BLaER1 treated with 17β-estradiol and CSF1 and Interleukin-3, amounts not matched to agents 10 nM and 100 nM (cell line): ENCODE data around the gene IHH.

Experiments
- H3K27ac ChIP-seq, 11 experiments: shearing (Covaris generic); formaldehyde crosslinking; 2 replicates each; pipeline ENCODE4 v1.8.1; 2022
- H3K27me3 ChIP-seq, 11 experiments: shearing (Covaris generic); formaldehyde crosslinking; 2 replicates each; pipeline ENCODE4 v1.8.1; 2022
- H3K36me3 ChIP-seq, 11 experiments: shearing (Covaris generic); formaldehyde crosslinking; 2 replicates each; pipeline ENCODE4 v1.8.1; 2022
- H3K4me1 ChIP-seq, 10 experiments: shearing (Covaris generic); formaldehyde crosslinking; 2 replicates each; pipeline ENCODE4 v1.8.1; 2022
- H3K4me2 ChIP-seq, 11 experiments: shearing (Covaris generic); formaldehyde crosslinking; 2 replicates each; pipeline ENCODE4 v1.8.1; 2022
- H3K4me3 ChIP-seq, 10 experiments: shearing (Covaris generic); formaldehyde crosslinking; 2 replicates each; pipeline ENCODE4 v1.8.1; 2022
- H3K9ac ChIP-seq, 11 experiments: shearing (Covaris generic); formaldehyde crosslinking; 2 replicates each; pipeline ENCODE4 v1.8.1; 2022
- H3K9me3 ChIP-seq, 11 experiments: shearing (Covaris generic); formaldehyde crosslinking; replicated peaks in 1 of 11; 2 replicates each; pipeline ENCODE4 v1.8.1; 2022
- H4K20me1 ChIP-seq, 11 experiments: shearing (Covaris generic); formaldehyde crosslinking; 2 replicates each; pipeline ENCODE4 v1.8.1; 2022
- Cebpa-rat ChIP-seq, 11 experiments: shearing (Covaris generic); IDR thresholded peaks; 2 replicates each; pipeline ENCODE4 v1.8.1; 2022

Gene IHH

DNA sequence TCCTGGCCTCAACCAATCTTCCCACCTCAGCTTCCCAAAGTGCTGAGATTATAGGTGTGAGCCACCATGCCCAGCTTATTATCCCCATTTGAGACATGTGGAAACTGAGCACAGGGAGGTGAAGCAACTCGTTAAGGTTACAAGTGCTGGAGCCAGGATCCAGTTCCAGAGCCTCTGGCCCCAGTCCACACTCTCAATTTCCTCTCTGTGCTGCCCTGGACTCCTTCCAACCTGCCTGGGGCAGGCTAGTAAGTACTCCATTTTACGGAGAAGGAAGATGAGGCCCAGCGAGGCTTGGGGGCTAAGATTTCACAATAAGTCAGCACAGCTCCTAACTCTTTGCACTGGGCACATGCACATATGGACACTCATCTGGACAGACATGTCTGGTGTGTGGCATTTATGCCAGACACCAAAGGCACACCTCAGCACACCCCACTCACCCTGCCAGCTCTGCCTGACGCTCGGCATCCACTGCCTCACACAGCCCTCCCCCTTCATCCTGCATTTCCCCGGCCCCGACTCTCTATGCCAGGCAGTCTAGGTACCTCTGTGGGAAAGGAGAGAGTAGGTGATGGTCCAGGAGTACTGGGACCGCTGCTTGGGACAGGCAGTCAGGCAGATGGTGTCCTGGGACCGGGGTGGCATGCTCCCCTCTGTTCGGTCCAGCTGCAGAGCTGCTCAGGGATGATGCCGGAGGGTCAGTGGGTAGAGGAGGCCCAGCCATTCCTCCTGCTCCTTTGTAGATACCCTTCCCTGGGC lies 39.9 kb downstream of the IHH start:
- no peak overlapping the region for H3K4me2 ChIP-seq
- H3K4me3 ChIP-seq = no peak overlapping the region
- H3K27me3 ChIP-seq = no peaks in the 10 kb centered on the region; a peak in 4 of 22 replicates
- no peaks in the 10 kb centered on the region for H3K9me3 ChIP-seq
- H3K4me1 ChIP-seq = peaks cover 0 to 7% (median 0%) of the 10 kb centered on the region in 10 experiments; a peak in 1 of 20 replicates
- H3K9ac ChIP-seq = no peak overlapping the region
- peaks cover 0 to 15% (median 0%) of the 10 kb centered on the region in 11 experiments; a peak in 6 of 22 replicates for H4K20me1 ChIP-seq
- H3K27ac ChIP-seq = no peak overlapping the region
- no peak for TF ChIP-seq Cebpa-rat (IDR thresholded peaks at IDR 0.05)
- H3K36me3 ChIP-seq = no peaks in the 10 kb centered on the region

DNA sequence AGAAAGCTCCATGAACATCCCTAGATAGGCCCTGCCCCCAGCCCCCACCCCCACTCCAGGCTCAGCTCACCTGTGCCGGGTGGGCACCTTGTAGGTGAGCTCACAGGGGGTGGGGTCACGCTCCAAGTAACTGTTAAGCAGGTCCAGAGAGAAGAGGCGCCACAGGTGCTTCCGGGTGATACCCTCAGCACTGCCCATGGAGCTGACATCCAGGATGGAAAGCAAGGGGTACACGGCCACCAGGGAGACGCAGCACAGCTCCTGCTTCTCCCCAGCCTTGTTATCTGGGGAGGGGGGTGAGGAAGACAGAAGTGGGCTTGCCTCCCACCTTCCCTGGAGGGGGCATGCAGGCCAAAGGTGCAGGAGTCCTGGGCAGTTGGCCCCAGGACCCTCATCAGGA lies 41.3 kb downstream of the IHH start:
- Histone ChIP-seq H3K4me3 (no peak overlapping the region), H3K4me1 (peaks cover 0 to 7% (median 0%) of the 10 kb centered on the region in 10 experiments; a peak in 1 of 20 replicates), H3K27ac (no peak overlapping the region), H3K9me3 (no peaks in the 10 kb centered on the region), H3K9ac (no peak overlapping the region), H3K4me2 (no peak overlapping the region; a peak in 1 of 22 replicates), H3K27me3 (no peaks in the 10 kb centered on the region; a peak in 4 of 22 replicates), H3K36me3 (no peaks in the 10 kb centered on the region), H4K20me1 (peaks cover 0 to 15% (median 0%) of the 10 kb centered on the region in 11 experiments; a peak in 5 of 22 replicates)
- TF ChIP-seq Cebpa-rat (IDR thresholded peaks at IDR 0.05) = no peak

DNA sequence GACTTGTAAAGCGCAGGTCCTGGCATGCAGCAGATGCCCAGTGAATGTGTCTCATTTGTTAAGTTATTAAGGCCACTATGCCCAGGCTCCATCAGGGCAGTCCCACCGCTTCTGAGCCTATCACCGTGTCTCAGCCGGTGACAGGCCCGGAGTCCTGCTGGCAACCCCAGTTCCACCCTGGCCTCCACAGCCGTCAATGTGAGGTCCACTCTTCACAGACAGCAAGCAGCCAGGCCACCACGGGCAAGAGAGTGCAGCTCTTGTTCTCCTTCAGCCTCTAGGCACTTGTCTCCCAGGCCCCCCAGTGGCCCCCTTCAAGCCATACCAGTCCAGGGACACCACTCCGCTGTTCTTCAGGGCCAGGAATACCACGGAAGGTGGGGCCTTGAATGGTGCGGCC lies 42.0 kb downstream of the IHH start:
- no peak overlapping the region for H3K4me3 ChIP-seq
- H4K20me1 ChIP-seq = peaks cover 0 to 15% (median 0%) of the 10 kb centered on the region in 11 experiments; a peak in 5 of 22 replicates
- peaks cover 0 to 7% (median 0%) of the 10 kb centered on the region in 10 experiments; a peak in 1 of 20 replicates for H3K4me1 ChIP-seq
- H3K27me3 ChIP-seq = peaks cover 0 to 3% (median 0%) of the 10 kb centered on the region in 11 experiments; a peak in 4 of 22 replicates
- no peak overlapping the region for H3K4me2 ChIP-seq
- H3K27ac ChIP-seq = no peak overlapping the region
- no peak for TF ChIP-seq Cebpa-rat (IDR thresholded peaks at IDR 0.05)
- H3K36me3 ChIP-seq = no peaks in the 10 kb centered on the region
- H3K9ac ChIP-seq = no peak overlapping the region
- no peaks in the 10 kb centered on the region for H3K9me3 ChIP-seq

DNA sequence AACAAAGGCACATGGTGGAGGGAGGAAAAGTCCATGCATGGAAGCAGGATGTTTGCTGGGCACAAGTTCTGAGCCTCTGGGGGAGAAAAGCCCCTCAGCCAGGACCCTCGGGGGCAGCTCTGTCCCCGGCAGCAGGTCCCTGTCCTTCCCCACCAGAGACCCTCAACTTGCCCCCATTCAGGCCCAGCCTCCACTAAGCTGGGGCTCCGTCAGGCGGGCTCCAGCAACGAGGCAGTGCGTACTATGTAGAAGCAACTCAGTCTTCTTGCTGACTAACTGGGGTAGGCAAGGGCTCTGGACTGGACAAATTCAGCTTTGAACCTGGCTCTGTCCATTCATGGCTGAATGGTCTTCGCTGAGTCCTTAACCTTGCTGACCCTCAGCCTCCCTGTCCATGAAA lies 42.4 kb downstream of the IHH start:
- H3K4me3 ChIP-seq = no peak overlapping the region
- H3K9ac ChIP-seq = no peak overlapping the region
- H4K20me1 ChIP-seq = peaks cover 0 to 15% (median 0%) of the 10 kb centered on the region in 11 experiments; a peak in 5 of 22 replicates
- TF ChIP-seq Cebpa-rat (IDR thresholded peaks at IDR 0.05) = no peak
- H3K27ac ChIP-seq = no peak overlapping the region
- H3K9me3 ChIP-seq = no peaks in the 10 kb centered on the region
- peaks cover 0 to 3% (median 0%) of the 10 kb centered on the region in 11 experiments; a peak in 4 of 22 replicates for H3K27me3 ChIP-seq
- H3K4me1 ChIP-seq = peaks cover 0 to 7% (median 0%) of the 10 kb centered on the region in 10 experiments; a peak in 1 of 20 replicates
- no peaks in the 10 kb centered on the region for H3K36me3 ChIP-seq
- no peak overlapping the region for H3K4me2 ChIP-seq

DNA sequence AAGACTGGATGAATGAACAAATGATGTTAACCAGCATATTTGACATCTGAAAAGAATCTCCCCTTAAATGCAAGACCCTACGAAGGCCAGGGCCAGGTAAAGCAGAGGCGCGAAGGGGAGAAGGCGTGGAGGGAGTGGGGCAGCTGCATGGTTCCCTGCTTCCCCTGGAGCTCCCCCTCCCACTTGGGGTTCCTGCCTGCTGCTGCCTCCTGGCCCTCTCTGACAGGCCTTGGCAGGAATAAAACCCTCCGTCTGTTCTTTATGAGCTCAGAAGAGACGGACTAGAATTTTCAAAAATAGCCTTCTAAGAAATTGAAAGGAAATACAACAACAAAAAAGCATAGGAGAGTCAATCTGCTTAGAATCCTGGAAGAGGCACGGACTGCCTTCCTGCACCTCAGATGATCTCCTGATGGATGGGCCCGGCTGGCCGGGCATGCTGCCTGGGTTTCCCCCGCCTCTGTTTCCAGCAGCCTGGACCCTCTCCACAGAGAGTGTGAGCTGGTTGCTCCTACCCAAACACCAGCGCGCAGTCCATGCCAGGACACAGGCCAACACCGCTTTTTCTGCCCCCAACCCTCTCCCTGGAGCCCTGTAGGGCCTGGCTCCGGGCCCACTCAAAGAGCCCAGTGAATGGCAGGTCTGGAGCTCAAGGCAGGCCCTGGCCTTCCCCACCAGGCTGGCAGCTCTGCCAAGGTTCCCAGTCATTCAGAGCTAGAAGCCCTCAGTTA lies 43.4 kb downstream of the IHH start:
- peaks cover 0 to 15% (median 0%) of the 10 kb centered on the region in 11 experiments; a peak in 5 of 22 replicates for H4K20me1 ChIP-seq
- no peak overlapping the region for H3K27ac ChIP-seq
- no peak overlapping the region for H3K4me2 ChIP-seq
- no peaks in the 10 kb centered on the region for H3K36me3 ChIP-seq
- H3K9me3 ChIP-seq = no peaks in the 10 kb centered on the region
- H3K4me1 ChIP-seq = peaks cover 0 to 7% (median 0%) of the 10 kb centered on the region in 10 experiments; a peak in 1 of 20 replicates
- H3K27me3 ChIP-seq = peaks cover 0 to 3% (median 0%) of the 10 kb centered on the region in 11 experiments; a peak in 5 of 22 replicates
- no peak overlapping the region for H3K9ac ChIP-seq
- no peak for TF ChIP-seq Cebpa-rat (IDR thresholded peaks at IDR 0.05)
- no peak overlapping the region for H3K4me3 ChIP-seq

DNA sequence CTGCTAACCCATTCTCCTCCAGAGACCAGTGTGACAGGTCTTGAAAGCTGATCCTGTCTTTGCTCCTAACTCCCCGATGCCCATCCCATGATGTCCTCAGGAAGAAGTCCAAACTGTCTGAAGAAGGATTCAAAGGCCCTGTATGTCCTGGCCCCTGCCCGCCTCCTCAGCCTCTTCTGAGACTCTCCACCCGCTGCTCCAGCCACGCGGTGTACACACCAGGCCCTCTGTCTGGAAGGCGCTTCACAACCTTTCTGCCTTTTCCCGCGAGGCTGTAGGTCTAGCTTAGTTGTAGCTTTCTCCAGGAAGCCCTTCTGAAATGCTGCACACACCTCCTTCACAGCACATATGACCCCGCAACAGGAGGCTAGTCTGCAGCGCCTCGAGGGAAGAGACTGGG lies 44.0 kb downstream of the IHH start:
- no peaks in the 10 kb centered on the region for H3K36me3 ChIP-seq
- no peak for TF ChIP-seq Cebpa-rat (IDR thresholded peaks at IDR 0.05)
- H3K9me3 ChIP-seq = peaks cover 0 to 2% (median 0%) of the 10 kb centered on the region in 11 experiments; a peak in 1 of 22 replicates
- no peak overlapping the region for H3K9ac ChIP-seq
- peaks cover 0 to 15% (median 0%) of the 10 kb centered on the region in 11 experiments; a peak in 5 of 22 replicates for H4K20me1 ChIP-seq
- H3K4me2 ChIP-seq = no peak overlapping the region
- H3K4me1 ChIP-seq = peaks cover 0 to 7% (median 0%) of the 10 kb centered on the region in 10 experiments; a peak in 1 of 20 replicates
- H3K27me3 ChIP-seq = peaks cover 0 to 3% (median 0%) of the 10 kb centered on the region in 11 experiments; a peak in 5 of 22 replicates
- H3K4me3 ChIP-seq = no peak overlapping the region
- no peak overlapping the region for H3K27ac ChIP-seq

DNA sequence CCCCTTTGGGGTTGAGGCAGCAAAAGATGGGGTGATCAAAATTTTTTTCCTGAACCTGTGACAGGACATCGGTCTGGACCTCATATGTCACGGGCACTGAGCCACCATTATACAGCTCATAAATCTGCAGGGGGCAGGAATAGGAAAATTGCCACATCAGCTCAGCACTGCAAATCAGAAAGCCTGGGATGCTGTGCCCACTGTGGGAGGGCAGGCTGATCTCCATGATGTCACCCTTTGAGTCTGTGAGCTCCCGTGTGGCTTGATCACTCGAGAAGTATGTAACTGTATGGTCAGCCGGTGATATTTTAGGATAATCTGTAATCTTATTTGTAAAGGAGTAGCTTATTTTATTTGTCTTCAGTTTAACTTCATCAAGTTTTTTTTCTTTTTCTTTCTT lies 49.8 kb downstream of the IHH start:
- Histone ChIP-seq H3K27me3 (peaks cover 5 to 19% (median 12%) of the 10 kb centered on the region in 11 experiments; a peak in 20 of 22 replicates), H3K36me3 (no peaks in the 10 kb centered on the region)

DNA sequence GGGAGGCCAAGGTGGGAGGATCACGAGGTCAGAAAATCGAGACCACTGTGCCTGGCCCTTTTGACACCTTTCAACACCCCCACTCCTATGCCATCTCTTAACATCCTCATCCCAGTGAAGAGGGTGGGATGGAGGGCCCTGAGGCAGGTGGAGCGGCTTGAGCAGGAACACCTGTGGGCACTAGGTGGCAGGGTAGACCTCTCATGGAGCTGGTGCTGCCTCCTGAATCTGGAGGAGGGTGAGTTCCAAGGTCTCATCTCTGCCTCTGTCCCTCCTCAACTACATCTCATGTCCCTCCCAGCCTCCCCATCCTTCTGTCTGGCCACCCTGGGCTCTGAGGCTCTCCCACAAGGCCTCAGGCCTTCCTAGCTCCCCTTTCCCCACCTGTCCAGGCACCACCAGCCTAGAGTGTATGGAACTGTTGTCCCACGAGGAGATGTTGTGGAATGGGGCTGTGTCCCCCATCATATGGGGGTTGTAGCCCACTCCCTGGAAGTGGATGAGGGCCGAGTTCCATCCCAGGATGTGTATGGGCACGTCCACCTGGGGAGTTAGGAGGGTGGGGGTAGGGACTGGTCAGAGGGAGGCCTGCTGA lies 50.5 kb downstream of the IHH start:
- Histone ChIP-seq H3K27me3 (peaks cover 11 to 25% (median 18%) of the 10 kb centered on the region in 11 experiments), H3K9me3 (peaks cover 0 to 4% (median 0%) of the 10 kb centered on the region in 11 experiments; a peak in 1 of 22 replicates), H4K20me1 (peaks cover 0 to 9% (median 0%) of the 10 kb centered on the region in 11 experiments; a peak in 5 of 22 replicates), H3K4me2 (no peak overlapping the region), H3K4me1 (no peaks in the 10 kb centered on the region), H3K27ac (no peak overlapping the region), H3K36me3 (no peaks in the 10 kb centered on the region), H3K4me3 (no peak overlapping the region), H3K9ac (no peak overlapping the region)
- TF ChIP-seq Cebpa-rat (IDR thresholded peaks at IDR 0.05) = no peak

More for the DNA sequence above, 49.8 kb downstream of the IHH start:
- Histone ChIP-seq H3K4me2 (no peak overlapping the region), H3K4me1 (no peaks in the 10 kb centered on the region), H4K20me1 (peaks cover 0 to 5% (median 0%) of the 10 kb centered on the region in 11 experiments; a peak in 5 of 22 replicates), H3K4me3 (no peak overlapping the region), H3K9ac (no peak overlapping the region), H3K9me3 (peaks cover 0 to 4% (median 0%) of the 10 kb centered on the region in 11 experiments; a peak in 1 of 22 replicates), H3K27ac (no peak overlapping the region)
- no peak for TF ChIP-seq Cebpa-rat (IDR thresholded peaks at IDR 0.05)
